Right kidney (tissue), 9 donors: Measurements from ENCODE around the gene SLC4A8.

ENCODE experiments used
- DNase-seq: peaks from one replicate; pipeline ENCODE4 v3.0.0-alpha.2; 2016
- long read RNA-seq, 8 donors: transcript quantifications; one replicate each; lab custom pipeline, GENCODE V29; 2026

The SLC4A8 gene
- long read RNA-seq, donor 1, result 0 reads
- long read RNA-seq, donor 2, result 0 reads
- long read RNA-seq, donor 3, result 0 reads
- long read RNA-seq, donor 4, partial matches to known transcripts, result 0 of 2 reads
- long read RNA-seq, donor 4, other reads (novel, unspliced or antisense), result 0 of 2 reads
- long read RNA-seq, donor 5, result 0 reads
- long read RNA-seq, donor 6, result 0 reads
- long read RNA-seq, donor 7, result 0 reads
- long read RNA-seq, donor 8, result 0 reads

DNA sequence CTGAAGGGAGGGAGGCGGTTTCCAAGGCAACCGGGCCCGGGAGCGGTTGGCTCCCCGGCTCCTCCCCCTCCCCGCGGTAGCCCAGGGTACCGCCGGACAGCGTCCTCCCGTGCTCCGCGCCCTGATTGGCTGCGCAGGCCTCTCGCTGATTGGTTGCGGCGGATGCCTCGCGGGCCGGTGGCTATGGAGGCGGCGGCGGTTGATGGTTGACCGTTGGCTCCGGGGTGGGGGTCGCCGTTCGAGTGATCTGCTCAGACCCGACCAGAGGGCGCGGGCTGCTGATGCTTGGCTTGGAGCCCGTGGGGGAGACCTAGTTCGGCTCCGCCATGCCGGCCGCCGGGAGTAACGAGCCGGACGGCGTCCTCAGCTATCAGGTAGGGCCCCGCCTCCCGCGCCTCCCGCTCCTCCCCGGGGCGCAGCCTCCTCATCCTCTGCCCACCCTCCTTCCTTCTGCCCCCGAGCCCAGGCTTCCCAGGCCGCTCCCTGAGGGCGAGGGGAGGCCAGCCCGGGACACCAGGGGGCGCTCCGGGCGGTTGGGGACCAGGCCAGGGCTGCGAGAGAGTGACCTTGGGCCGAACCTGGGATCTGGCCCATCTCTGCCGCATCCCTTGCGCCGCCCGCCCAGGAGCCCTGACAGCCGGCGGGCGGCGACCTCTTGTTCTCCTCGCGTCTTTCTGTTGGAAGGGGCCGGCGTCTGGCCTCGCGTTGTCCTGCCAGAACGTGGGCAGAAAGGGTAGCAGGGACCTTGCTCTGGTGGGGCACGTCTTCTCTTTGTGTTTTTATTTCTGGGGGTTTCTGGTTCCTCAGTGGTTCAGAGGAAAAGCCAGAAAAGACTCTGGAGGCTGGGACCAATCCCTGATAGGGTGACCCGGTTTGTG, at the start of gene SLC4A8:
TSS of gene SLC4A8 (plus strand) at position 170 of the 878 bp plus-strand sequence. CDS start at position 327, 157 bp downstream.
- DNase-seq, result peak; percentile 91

DNA sequence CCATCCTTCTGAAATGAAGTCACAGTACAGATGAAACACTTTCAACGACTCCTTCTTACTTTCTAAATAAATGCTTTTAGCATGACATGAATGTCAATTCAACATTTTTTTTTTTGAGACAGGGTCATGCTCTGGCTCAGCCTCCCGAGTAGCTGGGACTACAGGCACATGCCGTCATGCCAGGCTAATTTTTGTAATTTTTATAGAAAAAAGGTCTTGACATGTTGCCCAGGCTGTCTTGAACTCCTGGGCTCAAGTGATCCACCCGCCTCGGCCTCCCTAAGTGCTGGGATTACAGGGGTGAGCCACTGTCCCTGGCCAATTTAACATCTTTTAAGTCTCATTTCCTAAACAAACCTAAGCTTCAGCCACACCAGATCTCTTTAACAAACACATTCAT, 49.8 kb upstream of the SLC4A8 start:
- no peak for DNase-seq

DNA sequence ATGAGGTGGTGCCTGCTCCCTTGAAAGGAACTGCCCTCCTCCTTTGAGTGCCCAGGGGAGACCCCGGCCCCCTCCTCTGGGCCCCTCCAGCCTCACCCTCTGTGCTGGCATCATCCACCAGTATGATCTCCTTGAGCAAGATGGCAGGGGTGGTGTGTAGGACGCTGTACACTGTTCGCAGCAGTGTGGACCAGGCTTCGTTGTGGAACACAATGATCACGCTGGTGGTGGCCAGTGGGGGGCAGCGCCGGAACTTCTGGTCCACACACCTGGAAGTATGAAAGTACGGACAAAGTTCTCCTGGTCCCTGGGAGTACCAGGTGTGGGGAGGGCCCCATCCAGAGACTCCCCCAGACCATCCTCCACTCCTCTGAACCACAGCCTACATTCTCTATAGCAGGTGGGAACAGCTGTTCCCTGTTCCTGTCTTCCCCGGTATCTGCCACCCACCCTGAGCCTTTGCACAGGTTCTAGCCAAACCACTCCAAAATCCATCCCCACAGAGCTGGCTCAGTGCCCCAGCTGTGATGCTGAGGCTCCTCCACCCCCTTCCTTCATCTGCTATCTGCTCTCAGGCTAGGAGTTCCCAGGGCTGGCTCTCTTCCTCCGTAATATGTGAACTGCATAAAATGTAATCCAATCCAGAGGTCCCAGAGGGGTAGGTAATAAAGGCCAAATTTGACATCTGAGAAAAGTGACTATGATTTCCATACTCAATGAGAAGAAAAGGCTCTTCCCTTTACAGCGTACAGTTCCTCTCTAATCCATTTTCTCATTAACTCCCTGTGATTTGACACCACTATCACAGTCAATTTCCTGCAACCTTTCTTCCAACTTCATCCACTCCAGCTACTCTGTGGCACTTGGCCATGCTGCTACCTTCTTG, 47.3 kb upstream of the SLC4A8 start:
- no peak for DNase-seq

DNA sequence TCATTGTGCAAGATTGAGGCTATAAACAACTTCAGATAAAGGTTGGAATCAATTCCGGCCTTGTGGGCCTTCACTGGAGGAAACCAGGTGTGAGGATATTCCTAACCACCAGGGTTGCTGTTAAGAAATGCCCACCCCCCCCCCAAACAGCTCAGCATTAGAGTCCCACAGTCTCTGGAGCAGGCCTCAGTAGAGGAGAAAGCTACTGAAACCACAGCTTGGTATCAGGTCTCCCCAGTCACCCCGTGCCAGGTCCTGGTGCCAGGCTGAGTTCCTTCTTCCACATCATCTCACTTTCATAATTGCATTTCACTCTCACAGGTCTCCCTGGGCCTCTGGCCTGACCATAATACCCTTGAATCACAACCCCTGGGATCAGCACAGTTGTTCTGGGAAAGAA, 45.9 kb upstream of the SLC4A8 start:
- DNase-seq, result no peak

DNA sequence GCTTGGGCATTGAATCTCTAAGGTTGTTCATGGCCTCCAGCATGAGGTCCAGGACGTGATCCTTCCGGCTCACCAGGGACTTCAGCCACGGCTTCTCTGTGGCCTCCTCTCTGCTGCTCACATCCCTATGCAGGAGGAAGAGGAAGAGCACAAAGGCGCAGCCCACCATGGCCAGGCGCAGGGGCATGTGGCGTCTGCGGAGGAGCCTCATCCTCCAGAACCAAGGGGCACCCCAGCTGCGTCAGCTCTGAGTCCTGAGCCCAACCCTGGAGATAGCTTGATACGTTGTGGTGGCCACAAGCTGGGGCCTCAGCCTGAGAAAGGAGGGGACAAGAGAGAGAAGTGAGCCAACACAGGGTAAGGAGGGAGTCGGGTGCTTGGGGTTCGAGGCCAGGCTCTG, 45.1 kb upstream of the SLC4A8 start:
- no peak for DNase-seq

DNA sequence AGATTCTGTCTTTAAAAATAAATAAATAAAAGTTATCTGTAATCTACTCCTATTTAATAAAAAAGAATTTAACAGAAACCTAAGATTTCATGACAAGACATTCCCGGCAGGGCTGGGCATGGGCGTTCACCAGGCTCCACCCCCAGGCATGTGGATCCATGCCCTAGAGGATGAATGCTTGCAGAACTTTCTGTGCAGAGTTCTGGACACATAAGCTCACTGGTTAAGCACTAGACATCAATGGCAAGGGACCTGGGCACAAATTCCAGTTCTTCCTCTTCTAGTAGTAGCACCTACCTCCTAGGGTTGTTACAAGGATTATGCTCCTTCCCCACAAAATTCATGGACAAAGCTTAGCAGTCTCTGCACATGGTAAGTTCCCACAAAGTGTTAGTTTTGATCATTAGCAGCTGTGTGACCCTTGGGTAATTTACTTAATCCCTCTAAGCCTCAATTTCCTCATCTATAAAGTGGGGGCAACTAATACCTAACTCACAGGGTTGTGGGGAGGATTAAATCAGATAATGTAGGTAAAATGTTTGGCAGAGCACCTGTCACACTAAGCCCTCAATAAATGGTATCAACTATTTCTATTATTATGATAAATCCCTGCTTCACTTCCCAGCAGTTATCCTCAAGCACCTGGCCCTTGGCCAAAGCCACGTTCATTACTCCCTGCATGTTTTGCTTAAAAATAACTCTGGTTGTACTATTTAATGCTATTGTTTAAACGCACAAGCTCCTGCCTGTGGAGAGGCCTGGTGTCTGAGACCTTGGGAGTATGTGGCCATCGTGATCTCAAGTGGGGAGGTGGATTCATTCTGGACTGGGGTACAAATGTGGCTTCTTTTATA, 43.2 kb upstream of the SLC4A8 start:
- no peak for DNase-seq

DNA sequence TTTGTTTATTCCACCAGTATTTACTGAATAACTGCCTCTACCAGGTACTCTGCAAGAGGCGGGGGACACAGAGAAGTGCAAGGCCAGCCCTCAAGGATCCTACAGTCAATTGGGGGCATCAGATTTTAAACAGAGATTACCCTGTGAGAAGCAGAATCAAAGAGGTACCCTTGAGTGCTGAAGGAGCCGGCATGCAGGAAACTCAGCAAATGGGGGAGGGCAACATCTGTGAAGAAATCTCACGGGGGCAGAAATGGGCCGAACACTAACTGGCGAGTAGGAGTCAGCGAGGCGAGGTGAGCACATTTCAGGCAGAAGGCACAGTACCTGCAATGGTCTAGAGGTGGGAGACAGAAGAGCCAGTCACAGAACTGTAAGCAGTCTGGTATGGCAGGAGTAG, 42.5 kb upstream of the SLC4A8 start:
- no peak for DNase-seq

DNA sequence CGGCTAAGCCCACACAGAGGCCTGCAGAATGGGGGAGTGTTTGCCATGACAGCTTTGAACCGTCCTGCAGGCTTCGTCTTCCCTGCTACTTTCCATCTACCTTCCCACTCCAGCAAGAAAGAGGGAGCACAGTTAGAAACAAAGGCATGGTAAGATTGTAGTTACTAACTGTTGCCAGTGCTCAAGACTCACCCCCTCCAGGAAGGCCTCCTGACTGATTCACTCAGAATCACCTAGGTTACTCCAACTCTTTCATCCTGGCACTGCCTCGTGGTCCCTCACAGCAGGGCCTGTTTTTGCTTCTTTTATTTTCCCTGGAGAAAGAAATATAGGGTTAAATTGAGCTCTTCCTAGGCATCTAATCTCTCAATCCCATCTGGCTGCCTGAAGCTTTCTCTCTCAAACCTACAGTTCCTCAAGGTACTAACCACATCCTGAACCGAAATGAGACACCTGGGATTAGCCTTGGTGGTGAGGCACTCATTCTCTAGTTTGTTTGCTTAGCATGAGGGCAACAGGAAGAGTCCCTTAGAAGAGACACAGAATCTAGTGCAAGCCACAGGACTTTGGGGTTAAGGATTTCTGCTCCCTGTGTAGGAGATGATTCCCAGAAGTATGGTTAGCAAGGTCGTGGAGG, 41.2 kb upstream of the SLC4A8 start:
- no peak for DNase-seq

DNA sequence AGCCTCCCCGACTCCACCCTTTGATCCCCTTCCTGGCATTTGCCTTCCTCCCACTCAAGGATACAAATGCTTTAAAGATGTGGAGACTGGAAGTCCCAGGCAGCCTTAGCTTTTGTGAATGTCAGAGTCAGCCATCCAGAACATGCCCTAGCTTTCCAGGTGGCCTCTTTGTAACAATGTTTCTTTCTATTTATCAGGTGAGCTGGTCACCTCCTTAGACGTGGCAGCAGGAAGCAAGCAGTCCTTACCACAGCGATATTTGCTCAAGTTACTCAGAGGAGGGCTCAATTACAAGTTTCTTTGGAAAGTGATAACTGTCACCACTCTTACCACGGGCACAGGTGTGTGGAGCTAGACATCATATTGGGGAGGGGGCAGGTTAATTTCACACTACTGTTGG, 38.3 kb upstream of the SLC4A8 start:
- no peak for DNase-seq

DNA sequence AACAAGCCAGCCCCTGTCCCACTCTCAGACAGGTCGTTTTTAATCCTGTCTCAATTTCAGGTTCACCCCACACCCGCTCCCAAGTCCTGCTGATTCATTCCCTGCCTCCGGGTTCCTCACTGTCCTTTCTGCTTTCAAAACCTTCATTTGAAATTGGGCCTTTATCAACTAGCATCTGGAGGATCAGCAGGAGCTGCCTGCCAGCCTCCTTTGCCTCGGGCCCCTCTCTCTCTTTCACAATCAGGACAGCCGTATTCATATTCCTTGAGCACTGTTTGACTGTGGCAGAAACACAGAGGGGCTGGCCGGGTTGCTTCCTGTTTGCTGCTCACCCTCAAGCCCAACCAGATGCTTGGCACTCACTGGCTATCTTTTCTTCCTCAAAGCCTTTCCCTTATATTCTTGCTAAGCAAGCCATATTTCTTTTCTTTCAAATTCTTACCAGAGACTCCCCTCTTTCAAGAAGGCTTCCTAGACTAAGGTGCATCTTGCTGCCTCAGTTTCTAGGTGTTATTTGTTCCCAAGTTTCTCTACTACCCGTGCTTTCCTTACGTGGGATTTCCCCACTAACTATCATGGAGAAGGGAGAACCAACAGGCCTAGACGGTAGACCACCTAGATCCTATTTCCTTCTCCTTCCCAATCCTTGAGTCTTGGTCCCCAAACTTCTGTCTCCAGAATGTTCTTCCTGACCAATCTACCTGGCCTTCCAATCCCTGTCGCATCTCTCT, 36.4 kb upstream of the SLC4A8 start:
- no peak for DNase-seq

DNA sequence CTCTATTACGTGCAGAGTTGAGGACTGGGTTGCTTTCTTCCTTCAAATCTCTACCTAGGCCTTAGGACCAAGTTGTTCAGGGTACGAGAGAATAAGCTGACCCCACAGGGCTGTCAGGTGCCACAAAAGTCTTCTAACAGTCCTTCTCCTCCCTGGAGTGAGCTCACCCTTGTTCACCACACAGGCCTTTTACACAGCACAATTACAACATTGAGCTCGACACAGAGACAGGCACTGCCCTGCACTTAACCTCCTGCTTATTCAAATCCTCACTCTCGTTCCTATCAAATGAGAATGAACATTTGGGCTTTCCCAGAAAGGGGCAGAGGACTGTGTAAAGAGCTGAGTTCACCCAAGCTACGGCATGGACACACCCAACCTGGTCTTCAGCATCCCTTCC, 35.8 kb upstream of the SLC4A8 start:
- no peak for DNase-seq

DNA sequence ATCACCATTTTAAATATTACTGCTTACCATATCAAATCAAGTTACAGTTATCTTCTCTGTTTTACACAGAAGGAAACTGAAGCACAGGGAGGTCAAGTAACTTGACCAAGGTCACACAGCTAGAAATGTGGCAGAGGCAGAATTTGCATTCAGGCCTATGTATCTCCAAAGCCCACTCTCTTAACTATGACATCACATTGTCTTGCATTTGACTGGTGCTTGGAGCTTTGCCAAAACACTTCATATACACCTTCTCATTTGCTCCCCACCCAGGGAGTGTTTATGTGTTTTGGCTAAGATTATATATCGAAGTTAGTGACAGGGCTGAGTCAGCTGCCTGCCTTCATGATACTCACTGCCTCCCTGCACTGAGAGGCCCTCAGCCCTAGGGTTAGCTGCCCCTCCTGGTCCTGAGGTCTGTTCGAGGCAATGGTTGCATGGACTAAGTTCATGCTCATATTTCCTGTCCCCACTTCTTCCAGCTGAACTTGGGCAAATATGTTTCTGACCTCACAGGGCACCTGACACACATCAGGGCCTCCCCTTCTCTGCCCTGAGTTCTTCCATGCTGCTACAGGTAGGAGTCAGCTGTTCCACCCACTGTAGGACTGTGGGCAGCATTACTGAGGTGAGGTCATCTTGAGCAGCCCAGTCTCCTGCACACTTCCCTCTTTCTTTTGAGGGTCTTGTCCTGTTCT, 35.2 kb upstream of the SLC4A8 start:
- DNase-seq, result no peak

DNA sequence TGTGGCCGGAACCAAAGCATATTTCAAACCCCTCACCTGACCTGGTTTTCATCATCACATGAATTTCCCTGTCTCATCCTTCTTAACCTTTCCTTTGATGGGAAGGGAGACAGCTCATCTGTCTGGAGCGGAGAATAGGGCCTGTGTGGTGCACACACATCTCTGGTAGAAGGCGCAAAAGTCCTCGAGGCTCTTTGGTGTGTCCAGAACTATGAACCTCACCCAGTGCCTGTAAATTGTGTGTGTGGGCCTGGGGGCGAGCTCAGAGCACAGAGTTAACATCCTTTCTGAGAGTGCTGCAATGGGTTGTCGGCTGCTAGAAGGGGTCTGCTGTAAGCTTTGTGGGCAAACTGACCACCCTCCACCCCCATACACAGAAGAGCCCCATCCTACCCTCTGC, 34.2 kb upstream of the SLC4A8 start:
- DNase-seq, result no peak

DNA sequence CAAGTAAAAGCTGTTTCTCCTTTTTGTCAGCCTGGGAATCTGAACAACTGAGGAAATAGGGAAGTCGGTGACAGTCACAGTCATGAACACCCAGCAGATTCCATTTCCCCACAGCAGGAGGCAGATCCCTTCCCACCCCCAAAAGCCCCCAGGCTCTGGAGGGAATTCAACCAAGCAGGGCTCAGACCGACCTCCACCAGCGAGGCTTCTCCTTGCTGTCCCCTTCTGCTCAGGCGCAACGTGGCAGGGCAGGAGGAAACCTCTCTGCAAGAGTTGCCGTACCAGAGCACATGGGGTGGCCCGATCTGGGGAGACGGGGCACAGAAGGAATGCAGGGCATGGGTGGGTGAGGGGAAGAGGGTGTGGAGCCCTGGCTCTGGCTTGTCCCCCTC, 33.7 kb upstream of the SLC4A8 start:
- no peak for DNase-seq

DNA sequence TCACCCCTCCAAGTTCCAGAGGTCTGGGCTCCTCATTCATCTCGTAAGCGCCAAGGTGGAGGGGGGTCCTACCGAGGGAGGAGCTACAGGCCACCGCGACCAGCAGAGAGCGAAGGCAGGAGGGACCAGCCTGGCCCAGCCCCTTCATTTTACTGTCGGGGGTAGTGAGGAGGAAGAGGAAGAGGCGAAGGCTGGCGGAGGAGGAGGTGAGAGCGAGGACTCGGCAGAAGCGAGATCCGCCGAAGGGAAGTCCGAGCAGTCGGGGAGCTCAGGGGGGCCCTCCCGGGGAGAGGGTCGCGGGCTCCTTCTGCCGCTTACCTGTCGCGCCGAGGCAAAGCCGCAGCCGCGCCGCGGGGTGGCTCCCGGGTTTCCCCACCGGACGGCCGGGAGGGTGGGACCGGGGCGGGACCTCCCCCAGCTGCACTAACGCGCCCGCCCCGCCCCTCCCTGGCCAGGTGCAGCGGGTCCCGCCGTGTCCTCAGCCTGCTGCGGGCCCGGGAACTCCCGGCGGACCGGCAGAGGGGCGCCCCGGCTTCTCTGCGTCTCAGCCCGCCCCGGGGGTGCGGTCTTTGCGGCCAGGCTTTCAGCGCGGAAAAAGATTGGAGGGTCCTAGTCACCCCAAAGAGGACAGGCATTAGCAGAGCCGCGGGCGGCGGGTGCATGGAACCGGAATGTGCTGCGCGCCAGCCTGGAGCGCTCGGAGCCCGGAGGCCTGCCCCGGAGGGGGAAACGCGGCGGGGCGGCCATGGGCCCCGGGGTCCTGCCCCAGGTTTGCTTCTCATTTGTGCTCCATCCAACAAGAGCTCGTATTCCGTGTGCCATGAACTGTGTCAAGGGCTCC, 33.1 kb upstream of the SLC4A8 start, which contains the start of gene GALNT6:
TSS of gene GALNT6 (minus strand) at position 124 of the 841 bp plus-strand sequence. CDS start 11,625 bp downstream, outside the sequence.
- DNase-seq, result peak; percentile 77

DNA sequence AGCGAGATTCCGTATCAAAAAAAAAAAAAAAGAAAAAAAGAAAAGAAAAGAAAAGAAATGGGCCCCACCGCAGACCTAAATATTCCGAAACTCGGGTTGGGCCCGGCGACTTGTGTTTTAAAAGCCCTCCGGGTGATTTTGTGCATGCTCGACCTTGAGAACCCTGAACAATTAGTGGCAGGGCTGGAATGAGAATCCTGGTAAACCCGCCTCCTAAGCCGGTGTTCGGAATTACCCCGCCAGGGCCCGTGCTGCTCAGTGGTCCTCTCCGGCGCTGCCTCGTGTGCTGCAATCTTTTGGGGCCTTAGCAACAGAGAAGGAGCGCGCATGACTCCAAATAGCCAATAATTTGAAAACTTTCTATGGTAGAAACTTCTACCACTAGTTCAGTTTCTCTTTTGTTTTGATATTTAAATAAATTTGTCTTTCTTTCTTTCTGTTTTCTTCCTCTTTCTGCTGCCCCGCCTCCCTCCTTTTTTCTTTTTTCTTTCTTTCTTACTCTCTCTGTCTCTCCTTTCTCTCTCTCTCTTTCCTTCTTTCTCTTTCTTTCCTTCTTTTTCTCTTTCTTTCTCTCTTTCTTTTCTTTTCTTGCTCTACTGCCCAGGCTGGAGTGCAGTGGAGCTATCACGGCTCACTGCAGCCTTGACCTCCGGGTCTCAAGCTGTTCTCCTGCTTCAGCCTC, 31.9 kb upstream of the SLC4A8 start:
- DNase-seq, result no peak

DNA sequence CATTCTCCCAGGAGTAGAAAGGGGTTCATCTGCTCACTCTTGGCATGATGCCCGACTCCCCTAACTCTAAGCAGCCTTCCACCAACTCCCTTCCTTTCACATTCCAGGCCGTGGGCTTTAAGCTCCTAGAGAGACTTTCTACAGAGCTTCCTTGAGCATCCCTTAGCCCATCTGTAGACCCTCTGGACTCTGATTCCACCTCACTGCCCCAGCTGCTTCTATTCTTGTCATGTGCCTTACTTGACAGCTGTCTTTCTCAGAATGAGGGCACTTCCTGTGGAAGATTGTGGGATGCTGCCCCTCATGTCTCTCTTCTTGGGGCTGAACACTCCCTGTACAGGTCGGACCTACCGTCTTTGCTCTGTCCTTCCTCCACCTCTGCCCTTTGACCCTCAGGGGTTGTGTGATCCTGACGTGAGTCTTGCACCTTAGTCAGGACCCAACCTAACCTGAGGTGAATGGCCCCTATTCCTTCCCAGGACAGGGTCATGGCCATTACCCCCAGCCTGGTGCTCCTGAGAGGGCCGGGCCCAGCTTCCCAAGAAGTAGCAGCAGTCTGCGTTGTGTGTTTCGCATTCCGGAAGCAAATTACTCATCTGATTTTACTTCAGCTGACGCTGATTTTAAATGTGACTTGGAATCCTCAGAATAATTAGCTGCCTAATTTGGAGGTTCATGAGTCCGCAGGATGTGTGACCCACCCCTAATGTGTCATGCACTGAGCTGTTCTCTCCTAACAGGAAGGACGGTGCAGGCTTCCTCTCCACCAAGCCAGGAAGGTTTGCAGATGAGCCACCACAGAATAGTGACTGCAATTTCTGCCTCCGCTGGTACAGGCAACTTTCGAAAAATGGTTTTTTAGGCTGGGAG, 30.7 kb upstream of the SLC4A8 start:
- no peak for DNase-seq
